Limb (tissue), 2 donors: Measurements from ENCODE around the gene NAT10.

ENCODE experiments used
- DNase-seq, 2 donors: peaks; one replicate each; pipeline ENCODE4 v3.0.0-alpha.2; 2016; ENCODE audit errors: extremely low spot score in 2 of 2

NAT10 gene

DNA sequence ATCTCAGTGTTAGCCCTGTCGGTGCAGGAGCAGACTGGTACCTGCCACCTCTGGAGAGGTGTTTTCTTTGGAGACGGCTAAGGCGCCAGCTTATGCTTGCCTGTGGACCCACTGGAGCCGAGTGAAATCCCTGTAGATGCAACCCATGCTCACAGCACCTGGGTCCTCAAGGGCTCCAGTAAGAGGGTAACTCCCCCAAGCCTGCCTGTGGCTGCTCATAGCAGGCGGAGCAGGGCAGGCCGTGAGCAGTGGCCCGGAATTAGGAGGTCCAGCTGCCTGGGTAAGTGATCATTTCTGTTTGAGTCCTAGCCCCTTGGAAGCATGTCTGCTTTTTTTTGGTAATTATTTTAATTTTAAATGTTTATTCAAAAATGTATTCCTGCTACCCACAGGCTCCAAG lies 43.8 kb downstream of the NAT10 start:
- DNase-seq: no peak

GRCh38 chr11:34149786-34150185 lies 44.4 kb downstream of the NAT10 start:
- DNase-seq: peak in 1 of 2 donors; percentile 35

GRCh38 chr11:34150494-34151151 lies 45.2 kb downstream of the NAT10 start:
- peak; percentile 19 to 23 for DNase-seq

DNA sequence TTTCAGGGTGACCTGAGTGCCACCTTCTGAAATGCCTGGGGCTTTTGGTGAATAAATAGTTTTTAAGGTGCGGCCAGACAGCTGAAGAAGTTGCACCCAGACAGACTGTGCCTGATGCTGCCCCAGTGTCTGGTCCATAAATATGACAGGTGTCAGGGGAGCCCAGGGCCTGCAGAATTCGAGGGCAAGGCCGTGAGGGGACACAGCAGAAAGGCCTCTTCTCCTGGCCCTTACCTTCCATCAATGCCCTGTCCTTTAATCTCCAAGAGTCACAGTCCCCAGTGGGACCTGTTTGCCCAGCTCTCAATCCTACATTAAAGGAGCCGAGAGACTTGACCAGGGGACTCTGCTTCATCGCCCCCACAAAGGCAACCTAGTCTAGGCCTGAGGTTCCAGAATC lies 45.7 kb downstream of the NAT10 start:
- DNase-seq: no peak

- no peak for DNase-seq
Observed at GRCh38 chr11:34151916-34152845, 46.8 kb downstream of the NAT10 start.

DNA sequence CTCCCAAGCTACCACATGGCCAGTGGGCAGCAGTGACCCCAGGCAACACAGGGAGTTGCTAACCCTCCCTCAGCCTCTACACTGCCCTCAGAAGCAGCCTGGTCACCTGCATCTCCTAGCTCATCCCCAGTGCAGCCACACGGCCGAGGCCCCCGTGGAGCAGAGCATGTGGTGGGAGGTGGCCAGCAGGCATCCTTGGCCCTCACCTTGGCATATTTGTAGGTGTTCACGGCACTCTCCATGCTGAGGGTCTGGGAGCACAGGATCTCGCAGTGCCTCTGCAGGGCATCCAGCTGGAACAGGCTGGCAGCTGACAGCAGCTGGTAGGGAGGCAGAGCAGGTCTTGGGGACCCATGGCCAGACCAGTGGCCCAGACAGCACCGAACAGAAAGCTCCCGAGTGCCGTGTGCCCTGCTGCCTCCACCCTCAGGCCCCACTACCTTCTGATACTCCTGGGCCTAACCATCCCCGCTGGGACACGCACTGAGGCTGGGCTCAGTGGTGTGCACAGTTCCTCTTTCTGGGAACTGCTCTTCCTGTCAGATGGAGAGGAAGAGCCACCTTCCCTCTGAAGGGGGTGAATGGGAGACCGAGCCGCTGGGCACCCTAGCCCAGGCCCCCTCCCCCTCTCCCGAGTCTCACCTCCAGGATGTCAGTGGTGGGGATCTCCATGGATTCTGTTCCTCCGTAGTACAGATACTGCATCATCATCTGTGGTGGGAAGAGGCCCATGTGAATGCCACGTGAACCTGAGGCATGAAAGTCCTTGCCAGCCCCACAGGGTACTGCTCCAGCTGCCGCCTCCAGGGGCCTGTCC lies 48.8 kb downstream of the NAT10 start:
- DNase-seq: no peak

DNA sequence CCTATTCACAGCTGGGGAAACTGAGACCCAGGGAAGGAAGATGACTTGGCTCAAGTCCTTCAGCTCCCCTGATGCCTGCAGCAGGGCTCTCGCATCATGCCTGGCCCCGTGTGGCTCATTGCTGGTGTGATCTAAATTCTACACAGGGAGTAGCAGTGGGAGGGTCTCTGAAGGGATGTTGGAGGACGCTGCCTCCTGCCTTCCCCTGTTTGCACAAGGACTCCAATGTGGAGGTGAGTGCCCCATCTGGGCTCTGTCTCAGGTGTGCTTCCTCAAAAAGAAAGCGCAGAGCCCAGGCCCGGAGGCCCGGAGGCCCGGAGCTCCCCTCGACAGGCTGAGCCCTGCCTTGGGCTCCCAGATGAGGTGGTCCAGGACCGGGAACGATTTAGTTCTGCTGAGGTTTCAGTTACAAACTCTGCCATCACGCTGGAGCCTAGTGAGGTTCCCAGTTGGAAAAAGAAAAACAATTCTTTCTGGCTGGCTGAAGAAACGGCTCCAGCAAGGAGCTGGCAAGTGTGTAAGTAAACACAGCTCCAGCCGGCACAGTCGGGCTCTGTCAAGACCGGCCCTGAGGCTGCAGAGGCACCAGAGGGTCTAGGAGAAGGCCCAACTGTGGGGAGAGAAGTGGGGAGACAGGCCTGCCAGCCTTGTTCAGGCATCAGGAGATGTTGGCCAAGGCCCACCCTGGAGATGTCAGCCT lies 49.8 kb downstream of the NAT10 start:
- no peak for DNase-seq

GRCh38 chr11:34155757-34156062 lies 50.3 kb downstream of the NAT10 start:
- no peak for DNase-seq

DNA sequence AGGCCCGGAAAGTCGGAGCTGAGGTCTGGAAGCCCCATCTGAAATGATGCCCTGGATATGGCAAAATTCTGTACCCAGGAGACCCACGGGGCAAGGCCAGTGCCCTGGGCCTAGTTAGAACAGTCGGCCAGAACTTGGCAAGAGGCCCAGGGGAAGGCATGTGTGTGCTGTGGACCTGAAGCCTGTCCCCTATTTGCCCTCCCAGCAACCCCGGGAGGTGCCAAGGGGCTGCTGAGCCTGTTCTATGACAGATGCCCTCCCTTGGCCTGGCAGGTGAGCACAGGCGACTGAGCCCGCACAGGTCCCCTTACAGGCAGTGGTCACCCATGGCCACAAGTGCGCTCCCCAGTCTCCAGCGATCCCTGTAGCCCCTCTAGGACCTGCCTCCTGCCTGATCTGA lies 51.7 kb downstream of the NAT10 start:
- no peak for DNase-seq

DNA sequence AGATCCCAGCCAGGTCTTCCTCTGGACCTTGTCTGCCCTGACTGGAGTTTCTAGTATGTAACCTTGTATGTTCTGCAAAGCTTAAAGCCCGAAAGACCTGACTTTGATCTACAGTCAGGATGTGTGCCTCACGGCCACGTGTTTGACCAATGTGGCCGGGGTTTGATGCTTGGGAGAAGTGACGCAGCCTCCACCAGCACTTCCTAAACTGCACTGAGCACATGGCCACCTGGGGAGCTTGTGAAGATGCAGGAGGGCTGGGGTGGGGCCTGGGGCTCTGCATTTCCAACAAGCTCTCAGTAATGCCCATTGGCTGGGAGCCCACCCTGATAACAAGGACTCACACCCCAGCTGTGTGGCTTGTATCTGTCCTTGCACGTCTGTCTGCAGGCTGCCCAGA lies 53.2 kb downstream of the NAT10 start:
- DNase-seq: no peak

GRCh38 chr11:34160049-34160721 lies 54.8 kb downstream of the NAT10 start:
- no peak for DNase-seq

DNA sequence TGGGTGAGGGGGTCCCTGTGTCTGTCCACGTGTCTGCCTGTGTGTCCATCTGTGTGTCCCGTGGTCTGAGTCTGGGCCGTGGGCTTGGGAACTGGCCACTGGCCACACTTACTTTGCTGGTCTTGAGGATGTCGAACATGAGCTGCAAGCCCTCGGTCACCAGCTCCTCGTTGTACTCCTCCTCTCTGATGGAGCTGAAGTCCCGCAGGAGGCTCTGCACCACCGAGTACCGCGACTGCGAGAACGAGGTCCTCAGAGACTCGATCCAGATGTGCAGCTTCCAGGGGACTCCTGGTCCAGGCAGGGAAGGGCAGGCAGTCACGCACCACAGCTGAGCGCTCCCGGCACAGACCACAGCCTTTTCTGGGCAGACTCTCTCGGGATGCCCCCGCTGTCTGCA lies 55.4 kb downstream of the NAT10 start:
- no peak for DNase-seq

DNA sequence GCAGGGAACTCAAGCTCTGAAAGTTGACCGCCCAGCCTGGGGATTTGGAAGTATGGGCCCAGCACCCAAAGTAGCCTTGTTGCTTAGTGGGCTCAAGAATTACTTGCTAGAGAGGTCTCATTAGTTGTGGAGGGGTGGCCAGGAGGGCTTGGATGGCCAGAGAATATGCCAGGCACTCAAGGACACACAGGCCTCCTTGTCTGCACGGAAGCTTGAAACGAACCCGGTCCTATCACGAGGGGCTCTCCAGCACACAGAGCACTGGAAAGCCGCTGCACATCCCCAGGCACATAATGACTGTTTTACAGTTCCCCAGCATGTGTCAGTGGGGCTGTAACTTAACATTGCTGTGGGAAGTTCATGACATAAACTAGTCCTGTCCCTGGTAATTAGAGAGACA lies 55.9 kb downstream of the NAT10 start:
- DNase-seq: no peak

- no peak for DNase-seq
Observed at GRCh38 chr11:34161812-34162492, 56.5 kb downstream of the NAT10 start.

GRCh38 chr11:34162493-34162820 lies 57.0 kb downstream of the NAT10 start:
- DNase-seq: no peak

- no peak for DNase-seq
Observed at GRCh38 chr11:34162856-34163255, 57.4 kb downstream of the NAT10 start.

- DNase-seq: no peak
Observed at GRCh38 chr11:34165121-34165520, 59.7 kb downstream of the NAT10 start.

- no peak for DNase-seq
Observed at GRCh38 chr11:34165786-34166555, 60.5 kb downstream of the NAT10 start.

DNA sequence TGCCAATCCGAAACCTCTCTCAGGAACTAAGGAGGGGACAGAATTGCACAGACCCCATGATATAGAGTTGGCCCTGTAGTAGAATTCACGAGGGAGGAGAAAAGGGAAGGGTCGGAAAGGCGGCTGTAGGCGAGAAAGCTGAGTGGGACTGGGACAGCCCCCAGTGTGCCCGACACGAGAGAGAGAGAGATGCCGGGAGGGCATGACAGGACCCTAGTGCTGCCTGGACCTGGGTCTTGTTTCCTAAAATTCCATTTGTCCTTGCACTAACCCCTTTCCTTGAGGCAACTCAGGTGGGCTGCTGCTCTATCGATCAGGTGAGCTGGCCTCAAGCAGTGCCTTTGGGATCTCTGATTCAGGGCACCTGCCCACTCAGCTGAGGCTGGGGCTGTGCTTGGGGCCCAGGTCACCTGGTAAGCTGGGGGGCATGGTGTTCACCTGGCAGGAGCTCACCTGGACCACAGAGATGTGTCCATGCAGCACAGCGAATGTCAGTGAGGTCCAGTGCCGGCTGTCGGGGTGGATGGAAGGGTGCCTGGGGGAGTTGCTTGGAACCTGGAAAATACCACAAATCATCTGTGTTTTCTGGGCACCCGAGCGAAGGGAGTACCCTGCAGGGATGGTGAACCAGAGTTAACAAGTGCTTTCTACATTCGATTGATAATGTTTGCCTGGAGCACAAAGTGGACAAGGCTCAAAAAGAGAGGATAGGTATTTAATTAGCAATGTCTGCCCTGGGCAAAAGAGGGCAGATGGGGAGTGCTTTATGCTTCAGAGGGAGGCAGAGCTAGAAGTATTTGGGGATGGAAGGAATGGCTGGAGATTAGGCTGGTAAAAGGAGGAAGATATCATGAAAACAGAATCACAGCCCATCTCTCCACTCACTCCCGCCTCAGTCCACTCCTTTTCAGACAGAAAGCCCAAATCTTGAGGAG lies 61.6 kb downstream of the NAT10 start:
- DNase-seq: no peak
